BLaER1 (cell line): ENCODE measurements around the gene NDUFAF4.

Source experiments
- H3K27ac ChIP-seq: shearing (Covaris generic); formaldehyde crosslinking; 2 replicates; pipeline ENCODE4 v1.8.1; 2022
- H3K27me3 ChIP-seq: shearing (Covaris generic); formaldehyde crosslinking; 2 replicates; pipeline ENCODE4 v1.8.1; 2022
- H3K36me3 ChIP-seq: shearing (Covaris generic); formaldehyde crosslinking; 2 replicates; pipeline ENCODE4 v1.8.1; 2022
- H3K4me1 ChIP-seq: shearing (Covaris generic); formaldehyde crosslinking; 2 replicates; pipeline ENCODE4 v1.8.1; 2022
- H3K4me2 ChIP-seq: shearing (Covaris generic); formaldehyde crosslinking; 2 replicates; pipeline ENCODE4 v1.8.1; 2022
- H3K4me3 ChIP-seq: shearing (Covaris generic); formaldehyde crosslinking; 2 replicates; pipeline ENCODE4 v1.8.1; 2022
- H3K9ac ChIP-seq: shearing (Covaris generic); formaldehyde crosslinking; 2 replicates; pipeline ENCODE4 v1.8.1; 2022
- H3K9me3 ChIP-seq: shearing (Covaris generic); formaldehyde crosslinking; 2 replicates; pipeline ENCODE4 v1.8.1; 2022
- H4K20me1 ChIP-seq: shearing (Covaris generic); formaldehyde crosslinking; 2 replicates; pipeline ENCODE4 v1.8.1; 2022
- Cebpa-rat ChIP-seq: shearing (Covaris generic); IDR thresholded peaks from 2 replicates; pipeline ENCODE4 v1.8.1; 2022

Gene NDUFAF4

DNA sequence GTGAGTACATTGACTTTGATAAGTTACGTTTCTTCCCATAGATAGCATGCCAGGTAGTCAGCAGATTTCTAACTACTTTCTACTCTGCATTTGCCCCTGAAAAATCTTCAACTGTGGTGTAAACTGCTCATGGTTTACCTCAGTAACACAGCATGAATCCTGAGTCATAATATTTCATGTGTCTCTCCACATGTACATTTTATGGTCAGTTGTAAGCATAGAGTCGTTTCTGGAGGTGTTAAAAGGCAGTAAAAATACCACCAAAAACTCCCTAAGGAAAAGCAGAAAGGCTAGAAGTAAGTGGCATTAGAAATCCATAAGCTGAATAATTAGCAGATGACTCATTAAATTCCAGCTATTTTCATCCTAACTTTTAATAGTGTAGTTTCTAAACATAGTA is 56.3 kb downstream of the NDUFAF4 start:
- Histone ChIP-seq H3K36me3 (no peaks in the 10 kb centered on the region), H3K9ac (no peak overlapping the region), H3K9me3 (no peaks in the 10 kb centered on the region), H3K27ac (no peak overlapping the region), H4K20me1 (no peaks in the 10 kb centered on the region), H3K4me2 (no peak overlapping the region), H3K27me3 (no peaks in the 10 kb centered on the region), H3K4me3 (no peak overlapping the region), H3K4me1 (peaks cover 5% of the 10 kb centered on the region)
- TF ChIP-seq Cebpa-rat: no peak
